Hepatocyte (in vitro differentiated cells): ENCODE results near the gene OR2V2. TPM values are rescaled to one million over a fixed set of nuclear protein-coding genes. Genes with fewer than 3 reads are reported as not detected.
A peak's percentile ranks its signal among the peaks of the same experiment; 100 is the strongest.
"Not testable (repeated sequence)": the region's sequence is repeated elsewhere in the genome, so short reads cannot be mapped to it uniquely, and the experiment has no call there.

ENCODE experiments used
- DNase-seq: peaks from one replicate; pipeline ENCODE4 v3.0.0-alpha.2; 2016; ENCODE audit warnings: low spot score
- H2AFZ ChIP-seq: fragments of 200-600 bp; sonication (generic); 2 replicates; pipeline ENCODE4 v1.6.0; 2016; ENCODE audit warnings: antibody characterized with exemption, mild to moderate bottlenecking
- H3K27ac ChIP-seq: fragments of 200-600 bp; sonication (generic); 2 replicates; pipeline ENCODE4 v1.5.1; 2016; ENCODE audit warnings: mild to moderate bottlenecking
- H3K27me3 ChIP-seq: fragments of 200-600 bp; sonication (generic); 2 replicates; pipeline ENCODE4 v1.6.1; 2016
- H3K36me3 ChIP-seq: fragments of 200-600 bp; sonication (generic); replicated peaks from 2 replicates; pipeline ENCODE4 v1.5.1; 2016; ENCODE audit warnings: low read depth; ENCODE audit not compliant: insufficient read depth
- H3K4me1 ChIP-seq: fragments of 200-600 bp; sonication (generic); 2 replicates; pipeline ENCODE4 v1.5.1; 2016; ENCODE audit warnings: mild to moderate bottlenecking, moderate library complexity; ENCODE audit not compliant: insufficient read depth
- H3K4me2 ChIP-seq: fragments of 200-600 bp; sonication (generic); 2 replicates; pipeline ENCODE4 v1.6.0; 2016
- H3K4me3 ChIP-seq: fragments of 200-600 bp; sonication (generic); 2 replicates; pipeline ENCODE4 v1.5.1; 2016; ENCODE audit warnings: mild to moderate bottlenecking
- H3K79me2 ChIP-seq: fragments of 200-600 bp; sonication (generic); 2 replicates; pipeline ENCODE4 v1.6.0; 2017; ENCODE audit warnings: mild to moderate bottlenecking
- H3K9me2 ChIP-seq: fragments of 200-600 bp; sonication (generic); replicated peaks from 2 replicates; pipeline ENCODE4 v1.6.0; 2017; ENCODE audit warnings: mild to moderate bottlenecking; ENCODE audit not compliant: insufficient read depth
- H3K9me3 ChIP-seq: fragments of 200-600 bp; sonication (generic); 2 replicates; pipeline ENCODE4 v1.5.1; 2016; ENCODE audit warnings: low read depth, mild to moderate bottlenecking
- H4K20me1 ChIP-seq: fragments of 200-600 bp; sonication (generic); 2 replicates; pipeline ENCODE4 v1.6.0; 2016; ENCODE audit warnings: mild to moderate bottlenecking; ENCODE audit not compliant: insufficient read depth, poor library complexity, severe bottlenecking
- EZH2 ChIP-seq: fragments of 200-600 bp; sonication (generic); IDR thresholded peaks from 2 replicates; pipeline ENCODE4 v1.6.1; 2016; ENCODE audit warnings: antibody characterized with exemption, mild to moderate bottlenecking, borderline replicate concordance
- EZH2phosphoT487 ChIP-seq: fragments of 200-600 bp; sonication (generic); IDR thresholded peaks from one replicate; pipeline ENCODE4 v1.6.1; 2018; ENCODE audit warnings: antibody characterized with exemption, mild to moderate bottlenecking, low read depth, moderate library complexity; ENCODE audit not compliant: unreplicated experiment, severe bottlenecking
- WGBS: methylation state at CpG from one replicate; pipeline ENCODE4 v1.1.6; 2016; ENCODE audit warnings: low lambda C conversion rate; ENCODE audit errors: missing lambda C conversion rate; 5-methylcytosine and 5-hydroxymethylcytosine counted together
- polyA plus RNA-seq: library from polyadenylated mRNA; unstranded; fragments of >200 nt; fragmentation: Nextera tagmentation; extraction: Ambion mirVana; gene quantifications from 2 replicates; pipeline ENCODE4 v1.2.1, GENCODE V29; 2016
- total RNA-seq: library from RNA; depleted of rRNA; stranded (reverse); fragments of >200 nt; gene quantifications from 2 replicates; pipeline ENCODE4 v1.2.3, GENCODE V29; 2014
- TF ChIP-seq, protein P1 (sequence below): fragments of 200-600 bp; sonication (generic); IDR thresholded peaks from 2 replicates; pipeline ENCODE4 v1.5.1; 2016; ENCODE audit warnings: antibody characterized with exemption, mild to moderate bottlenecking; ENCODE audit not compliant: poor library complexity

Gene OR2V2
- total and polyA plus RNA-seq, 2 experiments from 2014 or later, result not detected

DNA sequence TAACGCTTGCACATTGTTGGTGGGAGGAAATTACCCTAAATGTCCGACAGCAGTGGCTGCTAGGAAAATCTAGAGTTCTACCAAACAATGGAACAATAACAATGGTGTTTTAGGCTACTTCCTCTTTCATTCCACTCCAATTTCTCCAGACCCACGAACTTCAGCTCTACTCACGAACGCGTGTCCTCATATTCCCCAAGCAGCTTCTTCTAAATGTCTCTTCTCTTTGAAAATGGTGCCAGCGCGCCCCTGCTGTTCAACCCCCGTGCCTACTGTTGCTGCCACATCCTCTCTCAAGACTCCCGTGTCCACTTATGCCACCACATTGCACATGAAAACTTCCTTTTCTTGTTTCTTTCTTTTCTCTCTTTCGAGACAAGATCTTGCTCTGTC lies 25.6 kb downstream of the OR2V2 start:
- Histone ChIP-seq H3K9me3 (no peaks in the 10 kb centered on the region), H3K27ac (no peak overlapping the region), H3K4me2 (peak overlapping the region; percentile 68), H3K4me1 (peaks cover 16% of the 10 kb centered on the region), H3K27me3 (peaks cover 37% of the 10 kb centered on the region), H3K79me2 (no peaks in the 10 kb centered on the region), H3K9me2 (no peaks in the 10 kb centered on the region), H2AFZ (peak overlapping the region; percentile 3), H3K36me3 (no peaks in the 10 kb centered on the region), H3K4me3 (peak overlapping the region; percentile 4), H4K20me1 (no peaks in the 10 kb centered on the region)
- no peak for DNase-seq
- no peak for TF ChIP-seq EZH2phosphoT487
- no peak for TF ChIP-seq EZH2
- TF ChIP-seq, protein P1, sequence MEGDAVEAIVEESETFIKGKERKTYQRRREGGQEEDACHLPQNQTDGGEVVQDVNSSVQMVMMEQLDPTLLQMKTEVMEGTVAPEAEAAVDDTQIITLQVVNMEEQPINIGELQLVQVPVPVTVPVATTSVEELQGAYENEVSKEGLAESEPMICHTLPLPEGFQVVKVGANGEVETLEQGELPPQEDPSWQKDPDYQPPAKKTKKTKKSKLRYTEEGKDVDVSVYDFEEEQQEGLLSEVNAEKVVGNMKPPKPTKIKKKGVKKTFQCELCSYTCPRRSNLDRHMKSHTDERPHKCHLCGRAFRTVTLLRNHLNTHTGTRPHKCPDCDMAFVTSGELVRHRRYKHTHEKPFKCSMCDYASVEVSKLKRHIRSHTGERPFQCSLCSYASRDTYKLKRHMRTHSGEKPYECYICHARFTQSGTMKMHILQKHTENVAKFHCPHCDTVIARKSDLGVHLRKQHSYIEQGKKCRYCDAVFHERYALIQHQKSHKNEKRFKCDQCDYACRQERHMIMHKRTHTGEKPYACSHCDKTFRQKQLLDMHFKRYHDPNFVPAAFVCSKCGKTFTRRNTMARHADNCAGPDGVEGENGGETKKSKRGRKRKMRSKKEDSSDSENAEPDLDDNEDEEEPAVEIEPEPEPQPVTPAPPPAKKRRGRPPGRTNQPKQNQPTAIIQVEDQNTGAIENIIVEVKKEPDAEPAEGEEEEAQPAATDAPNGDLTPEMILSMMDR, result peak; percentile 19
- WGBS, result 22% methylated on average over 11 of the region's 11 CpGs

- peaks cover 14% of the 10 kb centered on the region for H3K4me1 ChIP-seq
- H2AFZ ChIP-seq, result peak overlapping the region; percentile 3
- no peaks in the 10 kb centered on the region for H4K20me1 ChIP-seq
- H3K79me2 ChIP-seq, result no peaks in the 10 kb centered on the region
- 2% methylated on average over 50 of the region's 50 CpGs for WGBS
- H3K4me2 ChIP-seq, result peak overlapping the region; percentile 68
- no peaks in the 10 kb centered on the region for H3K9me2 ChIP-seq
- H3K4me3 ChIP-seq, result peak overlapping the region; percentile 4
- H3K27ac ChIP-seq, result no peak overlapping the region
- H3K36me3 ChIP-seq, result no peaks in the 10 kb centered on the region
- peaks cover 30% of the 10 kb centered on the region for H3K27me3 ChIP-seq
- DNase-seq, result peak; percentile 52
- H3K9me3 ChIP-seq, result no peaks in the 10 kb centered on the region
- TF ChIP-seq, protein P1, result peak; percentile 0
- no peak for TF ChIP-seq EZH2phosphoT487
These were observed 26.3 kb downstream of the OR2V2 start for GRCh38 chr5:181173420-181174342.

GRCh38 chr5:181176254-181176952 lies 29.0 kb downstream of the OR2V2 start:
- TF ChIP-seq, protein P1, result no peak
- TF ChIP-seq EZH2 (no peak), EZH2phosphoT487 (no peak)
- Histone ChIP-seq H2AFZ (no peak overlapping the region), H3K4me2 (no peak overlapping the region), H3K27ac (no peak overlapping the region), H3K36me3 (no peaks in the 10 kb centered on the region), H3K9me3 (no peaks in the 10 kb centered on the region), H3K79me2 (no peaks in the 10 kb centered on the region), H3K4me1 (peaks cover 5% of the 10 kb centered on the region), H3K9me2 (no peaks in the 10 kb centered on the region), H4K20me1 (no peaks in the 10 kb centered on the region), H3K27me3 (peaks cover 25% of the 10 kb centered on the region), H3K4me3 (no peak overlapping the region)
- 71% methylated on average over 3 of the region's 3 CpGs for WGBS
- no peak for DNase-seq

- H3K9me3 ChIP-seq, H3K9me2 ChIP-seq, H4K20me1 ChIP-seq, DNase-seq, H3K4me1 ChIP-seq, H2AFZ ChIP-seq, H3K4me2 ChIP-seq, H3K27ac ChIP-seq, H3K36me3 ChIP-seq, H3K79me2 ChIP-seq, H3K4me3 ChIP-seq: not testable (repeated sequence)
- H3K27me3 ChIP-seq, result peaks cover 17% of the 10 kb centered on the region
- 78% methylated on average over 14 of the region's 14 CpGs for WGBS
These were observed 30.2 kb downstream of the OR2V2 start for GRCh38 chr5:181177559-181177958.
